ENCODE results near the gene FAM25G. TPM values are rescaled to one million over a fixed set of nuclear protein-coding genes. Genes with fewer than 3 reads are reported as not detected.

The FAM25G gene
- polyA plus RNA-seq, 1 of the 3 experiments (the other 2 are of a cell fraction) = not detected

DNA sequence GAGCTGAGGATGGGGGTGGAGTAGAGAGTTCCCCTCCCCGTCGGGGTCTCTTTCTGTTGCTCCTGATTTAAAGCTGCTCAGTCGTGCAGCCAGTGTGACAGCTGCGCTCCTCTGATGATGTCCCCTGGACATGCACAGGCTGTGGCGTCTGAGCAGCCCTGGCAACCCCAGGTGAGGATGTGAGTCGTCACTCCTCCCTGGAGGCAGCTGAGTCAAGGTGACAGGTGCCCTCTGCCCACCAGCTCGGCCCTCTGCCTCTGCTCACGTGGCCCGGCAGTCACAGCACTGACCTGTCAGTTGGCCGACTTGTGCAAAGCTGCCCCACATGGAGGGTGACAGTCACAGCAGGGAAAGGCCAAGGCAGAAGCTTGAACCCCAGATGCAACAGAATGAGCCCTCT is 41.5 kb downstream of the FAM25G start:
- Histone ChIP-seq H3K9ac (no peak overlapping the region), H2AFZ (ENCODE audit: low read depth) (no peak overlapping the region), H3K9me2 (no peaks in the 10 kb centered on the region), H3K79me2 (ENCODE audit: insufficient read depth) (no peaks in the 10 kb centered on the region), H4K20me1 (ENCODE audit: insufficient read depth) (no peaks in the 10 kb centered on the region), H3K4me3 (ENCODE audit: low read depth in 2 of 2, low read length in 1 of 2) (no peak overlapping the region), H3F3A (replicated peaks; ENCODE audit: insufficient read depth) (no peaks in the 10 kb centered on the region), H3K36me3 (replicated peaks in 1 of 2; ENCODE audit: control insufficient read depth in 1 of 2, insufficient read depth in 2 of 2, low read length in 1 of 2) (no peaks in the 10 kb centered on the region), H3K4me1 (ENCODE audit: control insufficient read depth in 1 of 2, insufficient read depth in 2 of 2, low read depth in 1 of 2, low read length in 1 of 2) (peaks cover 0 to 11% of the 10 kb centered on the region in 2 experiments; a peak in 1 of 4 replicates), H3K27me3 (ENCODE audit: insufficient read depth) (no peaks in the 10 kb centered on the region), H3K27ac (ENCODE audit: low read depth in 2 of 2, low read length in 1 of 2) (no peak overlapping the region), H3K4me2 (no peak overlapping the region), H3K9me3 (0 out of 2 replicates have a peak, but pooled peaks cover 4% of the 10 kb centered on the region)
- TF ChIP-seq CHD2 (IDR thresholded peaks at IDR 0.05; ENCODE audit: low read length, partially characterized antibody) (no peak), RAD21 (IDR thresholded peaks at IDR 0.05; ENCODE audit: low read length) (no peak)
- TF ChIP-seq, protein P1, sequence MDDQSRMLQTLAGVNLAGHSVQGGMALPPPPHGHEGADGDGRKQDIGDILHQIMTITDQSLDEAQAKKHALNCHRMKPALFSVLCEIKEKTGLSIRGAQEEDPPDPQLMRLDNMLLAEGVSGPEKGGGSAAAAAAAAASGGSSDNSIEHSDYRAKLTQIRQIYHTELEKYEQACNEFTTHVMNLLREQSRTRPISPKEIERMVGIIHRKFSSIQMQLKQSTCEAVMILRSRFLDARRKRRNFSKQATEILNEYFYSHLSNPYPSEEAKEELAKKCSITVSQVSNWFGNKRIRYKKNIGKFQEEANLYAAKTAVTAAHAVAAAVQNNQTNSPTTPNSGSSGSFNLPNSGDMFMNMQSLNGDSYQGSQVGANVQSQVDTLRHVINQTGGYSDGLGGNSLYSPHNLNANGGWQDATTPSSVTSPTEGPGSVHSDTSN (IDR thresholded peaks at IDR 0.05) = no peak
- CTCF ChIA-PET = interaction anchor here (0.8 to 1.4 kb wide), 2 partner anchors 424 to 456 kb away, joined by 3 to 5 read pairs; no protein-coding TSS in a partner anchor
- DNase-seq = no peak
- POLR2A ChIA-PET = no interaction called here
- 62% methylated on average over 7 of the region's 10 CpGs for WGBS (ENCODE audit: low lambda C conversion rate)

DNA sequence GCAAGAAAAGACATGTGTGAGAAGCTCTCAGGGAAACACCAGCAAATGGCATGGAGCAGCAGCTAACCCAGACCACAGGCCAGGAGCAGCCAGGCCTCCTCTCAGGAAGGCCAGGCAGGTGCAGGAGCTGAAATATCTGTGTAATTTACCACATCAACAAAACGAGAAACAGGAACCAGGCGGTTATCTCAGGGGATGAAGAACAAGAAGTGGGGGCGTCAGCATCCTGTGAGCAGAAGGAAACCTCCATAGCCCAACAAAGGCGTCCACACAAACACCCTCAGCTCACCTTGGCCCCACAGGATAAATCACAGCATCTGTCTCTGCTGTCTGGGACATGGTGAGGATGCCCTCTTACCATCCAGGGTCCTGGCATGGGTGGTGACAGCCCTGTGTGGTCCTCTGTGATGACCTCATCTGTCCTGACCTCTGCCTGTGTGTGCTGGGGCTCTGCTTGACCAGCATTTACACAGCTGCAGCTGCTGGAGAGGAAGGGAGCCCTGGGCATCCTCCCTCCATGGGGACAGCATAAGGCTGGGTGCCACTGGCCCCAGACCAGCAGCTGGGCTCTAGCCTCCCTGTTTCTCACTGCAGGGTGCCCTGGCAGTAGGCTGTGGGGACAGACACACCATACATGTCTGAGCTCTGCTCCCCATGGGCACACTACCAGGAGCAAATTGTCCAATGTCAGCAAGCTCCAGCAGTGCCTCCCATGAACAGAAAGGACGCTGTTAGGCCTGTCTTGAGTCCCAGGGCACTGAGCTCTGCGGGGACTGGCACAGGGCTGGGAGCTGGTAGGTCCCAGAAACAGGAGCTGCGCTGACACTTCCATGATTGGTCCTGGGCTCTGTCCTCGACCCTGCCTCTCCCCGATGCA is 42.2 kb downstream of the FAM25G start:
- no peak overlapping the region for H3K27ac ChIP-seq (ENCODE audit: low read depth in 2 of 2, low read length in 1 of 2)
- no peaks in the 10 kb centered on the region for H3F3A ChIP-seq (replicated peaks; ENCODE audit: insufficient read depth)
- H3K79me2 ChIP-seq (ENCODE audit: insufficient read depth) = no peaks in the 10 kb centered on the region
- no peak overlapping the region for H3K9ac ChIP-seq
- TF ChIP-seq YY1 (IDR thresholded peaks at IDR 0.05; ENCODE audit: low read depth) (no peak), RFX5 (IDR thresholded peaks at IDR 0.05; ENCODE audit: low read length) (no peak), EZH2phosphoT487 (IDR thresholded peaks at IDR 0.05; ENCODE audit: borderline replicate concordance, low read depth) (no peak), GATA2 (CRISPR knock-in tag; IDR thresholded peaks at IDR 0.05) (no peak), POLR2AphosphoS5 (IDR thresholded peaks at IDR 0.05; ENCODE audit: low read depth, low read length) (no peak), FOXM1 (IDR thresholded peaks at IDR 0.05; ENCODE audit: low read depth) (no peak)
- TF ChIP-seq, protein P2, sequence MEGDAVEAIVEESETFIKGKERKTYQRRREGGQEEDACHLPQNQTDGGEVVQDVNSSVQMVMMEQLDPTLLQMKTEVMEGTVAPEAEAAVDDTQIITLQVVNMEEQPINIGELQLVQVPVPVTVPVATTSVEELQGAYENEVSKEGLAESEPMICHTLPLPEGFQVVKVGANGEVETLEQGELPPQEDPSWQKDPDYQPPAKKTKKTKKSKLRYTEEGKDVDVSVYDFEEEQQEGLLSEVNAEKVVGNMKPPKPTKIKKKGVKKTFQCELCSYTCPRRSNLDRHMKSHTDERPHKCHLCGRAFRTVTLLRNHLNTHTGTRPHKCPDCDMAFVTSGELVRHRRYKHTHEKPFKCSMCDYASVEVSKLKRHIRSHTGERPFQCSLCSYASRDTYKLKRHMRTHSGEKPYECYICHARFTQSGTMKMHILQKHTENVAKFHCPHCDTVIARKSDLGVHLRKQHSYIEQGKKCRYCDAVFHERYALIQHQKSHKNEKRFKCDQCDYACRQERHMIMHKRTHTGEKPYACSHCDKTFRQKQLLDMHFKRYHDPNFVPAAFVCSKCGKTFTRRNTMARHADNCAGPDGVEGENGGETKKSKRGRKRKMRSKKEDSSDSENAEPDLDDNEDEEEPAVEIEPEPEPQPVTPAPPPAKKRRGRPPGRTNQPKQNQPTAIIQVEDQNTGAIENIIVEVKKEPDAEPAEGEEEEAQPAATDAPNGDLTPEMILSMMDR (IDR thresholded peaks at IDR 0.05) = no peak
- CTCF ChIA-PET = interaction anchor here (0.8 to 1.4 kb wide), 2 partner anchors 424 to 456 kb away, joined by 3 to 5 read pairs; no protein-coding TSS in a partner anchor
- H3K9me3 ChIP-seq = 0 out of 2 replicates have a peak, but pooled peaks cover 4% of the 10 kb centered on the region
- H4K20me1 ChIP-seq (ENCODE audit: insufficient read depth) = no peaks in the 10 kb centered on the region
- POLR2A ChIA-PET = no interaction called here
- peaks cover 0 to 8% of the 10 kb centered on the region in 2 experiments; a peak in 1 of 4 replicates for H3K4me1 ChIP-seq (ENCODE audit: control insufficient read depth in 1 of 2, insufficient read depth in 2 of 2, low read depth in 1 of 2, low read length in 1 of 2)
- no peak overlapping the region for H3K4me2 ChIP-seq
- no peaks in the 10 kb centered on the region for H3K9me2 ChIP-seq
- H2AFZ ChIP-seq (ENCODE audit: low read depth) = no peak overlapping the region
- no peaks in the 10 kb centered on the region for H3K27me3 ChIP-seq (ENCODE audit: insufficient read depth)
- H3K36me3 ChIP-seq (replicated peaks in 1 of 2; ENCODE audit: control insufficient read depth in 1 of 2, insufficient read depth in 2 of 2, low read length in 1 of 2) = no peaks in the 10 kb centered on the region
- no peak for DNase-seq
- H3K4me3 ChIP-seq (ENCODE audit: low read depth in 2 of 2, low read length in 1 of 2) = no peak overlapping the region
- 54% methylated on average over 5 of the region's 9 CpGs for WGBS (ENCODE audit: low lambda C conversion rate)

Data from SK-N-SH (cell line).